ENCODE data around the gene KIF1A. TPM values are rescaled to one million over a fixed set of nuclear protein-coding genes. Genes with fewer than 3 reads are reported as not detected.
"Not testable (repeated sequence)": the region's sequence is repeated elsewhere in the genome, so short reads cannot be mapped to it uniquely, and the experiment has no call there.

Gene KIF1A
- polyA plus RNA-seq, 1 donor: 15.8 TPM

DNA sequence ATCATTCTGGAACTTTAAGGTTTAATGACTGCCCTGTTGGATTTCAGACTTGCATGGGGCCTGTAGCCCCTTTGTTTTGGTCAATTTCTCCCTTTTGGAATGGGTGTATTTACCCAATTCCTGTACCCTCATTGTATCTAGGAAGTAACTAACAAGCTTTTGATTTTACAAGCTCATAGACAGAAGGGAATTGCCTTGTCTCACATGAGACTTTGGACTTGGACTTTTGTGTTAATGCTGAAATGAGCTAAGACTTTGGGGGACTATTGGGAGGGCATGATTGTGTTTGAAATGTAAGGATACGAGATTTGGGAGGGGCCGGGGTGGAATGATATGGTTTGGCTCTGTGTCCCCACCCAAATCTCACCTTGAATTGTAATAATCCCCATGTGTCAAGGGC lies 26.3 kb upstream of the KIF1A start:
- H3K27ac ChIP-seq (ENCODE audit: low read length); H3K9me3 ChIP-seq (ENCODE audit: control insufficient read depth, low read depth, low read length); H3K27me3 ChIP-seq (ENCODE audit: control insufficient read depth, insufficient read depth, low read length); H3K36me3 ChIP-seq (ENCODE audit: control insufficient read depth, insufficient read depth, low read length); H3K4me1 ChIP-seq (ENCODE audit: control insufficient read depth, insufficient read depth, low read length); H3K4me3 ChIP-seq (ENCODE audit: low read length): not testable (repeated sequence)
- peak in 1 of 2 donors; percentile 28 for DNase-seq
- no CpG with 5 or more reads among the region's 2 CpGs for WGBS (ENCODE audit: insufficient coverage, low lambda C conversion rate)

GRCh38 chr2:240840435-240841060 lies 20.5 kb upstream of the KIF1A start:
- no peaks in the 10 kb centered on the region for H3K4me1 ChIP-seq (ENCODE audit: control insufficient read depth, insufficient read depth, low read length)
- no peak overlapping the region for H3K27ac ChIP-seq (ENCODE audit: low read length)
- H3K9me3 ChIP-seq (ENCODE audit: control insufficient read depth, low read depth, low read length): no peaks in the 10 kb centered on the region
- H3K4me3 ChIP-seq (ENCODE audit: low read length): no peak overlapping the region
- no CpG with 5 or more reads among the region's 9 CpGs for WGBS (ENCODE audit: insufficient coverage, low lambda C conversion rate)
- H3K36me3 ChIP-seq (ENCODE audit: control insufficient read depth, insufficient read depth, low read length): no peaks in the 10 kb centered on the region
- peaks cover 18% of the 10 kb centered on the region for H3K27me3 ChIP-seq (ENCODE audit: control insufficient read depth, insufficient read depth, low read length)
- peak; percentile 44 to 58 for DNase-seq

- no peaks in the 10 kb centered on the region for H3K36me3 ChIP-seq (ENCODE audit: control insufficient read depth, insufficient read depth, low read length)
These were observed 19.4 kb upstream of the KIF1A start for GRCh38 chr2:240839152-240840143.

DNA sequence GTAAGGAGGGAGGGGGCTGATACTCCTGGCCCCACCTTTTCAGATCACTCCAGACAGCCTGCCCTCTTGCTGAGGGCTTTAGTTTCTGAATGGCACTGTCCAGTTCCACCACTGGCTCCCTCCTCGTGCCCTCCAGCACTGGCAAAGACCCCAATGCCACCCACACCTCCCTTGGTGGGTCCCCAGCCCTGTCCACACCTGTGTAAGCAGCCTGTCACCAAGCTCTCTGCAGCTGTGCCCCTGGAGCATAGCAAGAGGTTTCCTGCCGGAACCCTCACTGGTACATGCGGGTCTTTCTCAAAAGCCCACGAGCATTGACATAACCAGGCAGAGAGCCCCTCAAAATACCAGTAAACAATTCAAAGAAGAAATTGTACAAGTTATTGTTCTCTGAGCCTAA lies 17.6 kb upstream of the KIF1A start:
- H3K27me3 ChIP-seq (ENCODE audit: control insufficient read depth, insufficient read depth, low read length): peaks cover 20% of the 10 kb centered on the region

More at GRCh38 chr2:240839152-240840143, 19.4 kb upstream of the KIF1A start:
- Histone ChIP-seq H3K9me3 (ENCODE audit: control insufficient read depth, low read depth, low read length) (no peaks in the 10 kb centered on the region), H3K4me3 (ENCODE audit: low read length) (no peak overlapping the region), H3K27ac (ENCODE audit: low read length) (no peak overlapping the region), H3K4me1 (ENCODE audit: control insufficient read depth, insufficient read depth, low read length) (no peaks in the 10 kb centered on the region), H3K27me3 (ENCODE audit: control insufficient read depth, insufficient read depth, low read length) (peaks cover 17% of the 10 kb centered on the region)
- WGBS (ENCODE audit: insufficient coverage, low lambda C conversion rate): no CpG with 5 or more reads among the region's 28 CpGs
- no peak for DNase-seq

DNA sequence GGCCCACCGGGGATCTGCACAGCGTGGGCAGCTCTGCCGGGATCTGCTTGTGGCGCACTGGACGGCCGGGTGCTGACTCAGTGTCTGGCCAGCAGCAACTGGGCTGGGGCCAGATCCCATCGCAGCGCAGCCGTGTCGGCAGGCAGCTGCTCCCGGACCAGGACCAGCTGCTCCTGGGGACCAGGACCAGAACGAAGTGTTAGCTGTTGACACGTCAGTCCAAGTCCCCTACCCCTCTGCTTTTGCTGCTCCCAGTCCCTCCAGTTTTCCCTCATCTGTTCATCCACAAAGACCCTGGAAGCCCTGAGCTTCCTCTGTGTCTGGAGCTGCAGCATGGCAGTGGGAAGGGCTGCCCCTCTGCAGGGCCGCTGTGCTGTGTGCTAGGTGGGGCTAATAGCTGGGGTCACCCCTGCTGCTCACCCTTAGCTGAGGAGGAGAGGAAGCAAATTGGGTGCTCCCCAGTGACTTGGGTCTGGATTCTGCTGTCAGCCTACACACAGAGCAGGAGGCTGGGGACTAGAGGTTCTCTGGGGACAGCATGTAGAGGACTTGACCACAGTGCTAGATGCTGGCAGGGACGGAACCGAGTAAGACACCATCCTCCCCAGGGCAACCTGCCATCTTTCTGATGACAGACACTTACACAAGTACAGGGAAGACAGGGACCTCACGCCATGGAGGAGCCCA lies 16.9 kb upstream of the KIF1A start:
- Histone ChIP-seq H3K4me3 (ENCODE audit: low read length) (no peak overlapping the region), H3K9me3 (ENCODE audit: control insufficient read depth, low read depth, low read length) (no peaks in the 10 kb centered on the region), H3K27me3 (ENCODE audit: control insufficient read depth, insufficient read depth, low read length) (peaks cover 22% of the 10 kb centered on the region), H3K4me1 (ENCODE audit: control insufficient read depth, insufficient read depth, low read length) (peaks cover 1% of the 10 kb centered on the region), H3K36me3 (ENCODE audit: control insufficient read depth, insufficient read depth, low read length) (no peaks in the 10 kb centered on the region), H3K27ac (ENCODE audit: low read length) (no peak overlapping the region)
- WGBS (ENCODE audit: insufficient coverage, low lambda C conversion rate): no CpG with 5 or more reads among the region's 17 CpGs
- DNase-seq: no peak

More for the DNA sequence above, 17.6 kb upstream of the KIF1A start:
- no CpG with 5 or more reads among the region's 4 CpGs for WGBS (ENCODE audit: insufficient coverage, low lambda C conversion rate)
- Histone ChIP-seq H3K4me3 (ENCODE audit: low read length) (no peak overlapping the region), H3K4me1 (ENCODE audit: control insufficient read depth, insufficient read depth, low read length) (no peaks in the 10 kb centered on the region), H3K27ac (ENCODE audit: low read length) (no peak overlapping the region), H3K36me3 (ENCODE audit: control insufficient read depth, insufficient read depth, low read length) (no peaks in the 10 kb centered on the region), H3K9me3 (ENCODE audit: control insufficient read depth, low read depth, low read length) (no peaks in the 10 kb centered on the region)
- no peak for DNase-seq

GRCh38 chr2:240835528-240835927 lies 15.5 kb upstream of the KIF1A start:
- H3K4me3 ChIP-seq (ENCODE audit: low read length): no peak overlapping the region
- no peaks in the 10 kb centered on the region for H3K9me3 ChIP-seq (ENCODE audit: control insufficient read depth, low read depth, low read length)
- H3K27me3 ChIP-seq (ENCODE audit: control insufficient read depth, insufficient read depth, low read length): peaks cover 28% of the 10 kb centered on the region
- DNase-seq: no peak
- H3K27ac ChIP-seq (ENCODE audit: low read length): no peak overlapping the region
- H3K36me3 ChIP-seq (ENCODE audit: control insufficient read depth, insufficient read depth, low read length): no peaks in the 10 kb centered on the region
- no CpG with 5 or more reads among the region's 9 CpGs for WGBS (ENCODE audit: insufficient coverage, low lambda C conversion rate)
- H3K4me1 ChIP-seq (ENCODE audit: control insufficient read depth, insufficient read depth, low read length): peaks cover 6% of the 10 kb centered on the region

DNA sequence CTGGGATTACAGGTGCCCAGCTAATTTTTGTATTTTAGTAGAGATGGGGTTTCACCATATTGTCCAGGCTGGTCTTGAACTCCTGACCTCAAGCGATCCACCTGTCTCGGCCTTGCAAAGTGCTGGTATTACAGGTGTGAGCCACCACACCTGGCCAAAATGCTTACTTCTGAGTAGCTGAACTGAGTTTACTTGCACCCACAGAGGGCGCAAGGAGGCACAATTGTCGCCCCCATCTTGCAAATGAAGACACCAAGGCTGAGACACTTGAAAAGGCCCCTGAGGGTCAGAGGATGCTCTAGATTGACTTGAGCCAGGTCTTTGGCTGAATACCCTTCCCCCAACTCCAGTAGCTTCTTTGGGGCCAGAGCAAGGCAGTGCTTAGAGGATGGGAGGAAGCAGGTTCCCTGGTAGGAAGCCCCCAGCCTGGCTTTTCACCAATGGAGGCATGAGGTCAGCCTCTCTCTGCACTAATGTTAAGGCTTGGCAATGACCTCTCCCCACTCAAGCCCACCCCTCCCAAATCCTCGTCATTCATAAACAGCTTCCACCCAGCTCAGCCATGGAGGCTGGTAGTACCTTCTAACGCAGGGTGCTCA lies 14.5 kb upstream of the KIF1A start:
- Histone ChIP-seq H3K36me3 (ENCODE audit: control insufficient read depth, insufficient read depth, low read length) (no peaks in the 10 kb centered on the region), H3K4me1 (ENCODE audit: control insufficient read depth, insufficient read depth, low read length) (peaks cover 6% of the 10 kb centered on the region), H3K27me3 (ENCODE audit: control insufficient read depth, insufficient read depth, low read length) (peaks cover 38% of the 10 kb centered on the region), H3K4me3 (ENCODE audit: low read length) (no peak overlapping the region), H3K27ac (ENCODE audit: low read length) (no peak overlapping the region), H3K9me3 (ENCODE audit: control insufficient read depth, low read depth, low read length) (no peaks in the 10 kb centered on the region)
- no peak for DNase-seq
- WGBS (ENCODE audit: insufficient coverage, low lambda C conversion rate): no CpG with 5 or more reads among the region's 6 CpGs

- H3K27me3 ChIP-seq (ENCODE audit: control insufficient read depth, insufficient read depth, low read length): peaks cover 39% of the 10 kb centered on the region
- WGBS (ENCODE audit: insufficient coverage, low lambda C conversion rate): no CpG with 5 or more reads among the region's 8 CpGs
- H3K4me1 ChIP-seq (ENCODE audit: control insufficient read depth, insufficient read depth, low read length): peaks cover 6% of the 10 kb centered on the region
- no peak overlapping the region for H3K4me3 ChIP-seq (ENCODE audit: low read length)
- no peak for DNase-seq
- H3K9me3 ChIP-seq (ENCODE audit: control insufficient read depth, low read depth, low read length): no peaks in the 10 kb centered on the region
- H3K27ac ChIP-seq (ENCODE audit: low read length): no peak overlapping the region
- H3K36me3 ChIP-seq (ENCODE audit: control insufficient read depth, insufficient read depth, low read length): no peaks in the 10 kb centered on the region
These were observed 13.8 kb upstream of the KIF1A start for GRCh38 chr2:240833724-240834285.

DNA sequence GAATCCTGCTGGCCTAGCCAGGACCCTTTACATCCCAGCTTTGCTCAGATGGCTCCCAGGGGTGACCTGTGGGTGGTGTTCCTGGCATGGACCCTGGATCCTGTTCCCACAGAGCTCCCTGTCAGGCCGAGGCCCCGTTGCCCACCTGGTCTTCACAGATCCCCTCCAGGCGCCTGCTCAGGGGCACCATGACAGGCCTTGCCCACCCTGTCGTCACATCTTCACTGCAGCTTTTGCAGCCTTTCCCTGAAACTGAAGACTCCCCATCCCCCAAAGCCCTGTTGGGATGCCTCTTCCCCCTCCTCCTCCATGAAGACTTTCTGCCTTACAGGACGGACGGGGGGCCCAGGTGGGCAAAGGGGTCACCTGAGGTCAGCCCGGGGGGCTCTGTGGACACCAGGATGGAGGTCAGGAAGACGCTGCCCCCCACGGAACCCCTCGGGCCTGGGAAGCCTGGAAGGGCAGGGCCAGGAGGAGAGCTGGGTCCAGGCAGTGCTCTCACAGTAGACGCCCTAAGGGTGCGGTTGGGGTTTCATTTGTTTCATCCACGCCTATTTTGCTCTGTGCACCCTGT lies 13.0 kb upstream of the KIF1A start:
- H3K27me3 ChIP-seq (ENCODE audit: control insufficient read depth, insufficient read depth, low read length): peaks cover 47% of the 10 kb centered on the region
- no peak overlapping the region for H3K4me3 ChIP-seq (ENCODE audit: low read length)
- no peak for DNase-seq
- no peak overlapping the region for H3K27ac ChIP-seq (ENCODE audit: low read length)
- no peaks in the 10 kb centered on the region for H3K9me3 ChIP-seq (ENCODE audit: control insufficient read depth, low read depth, low read length)
- peaks cover 6% of the 10 kb centered on the region for H3K4me1 ChIP-seq (ENCODE audit: control insufficient read depth, insufficient read depth, low read length)
- H3K36me3 ChIP-seq (ENCODE audit: control insufficient read depth, insufficient read depth, low read length): no peaks in the 10 kb centered on the region
- no CpG with 5 or more reads among the region's 13 CpGs for WGBS (ENCODE audit: insufficient coverage, low lambda C conversion rate)
